Mesenchymal stem cell (in vitro differentiated cells and primary cell): ENCODE results near the gene ZNF12. TPM values are rescaled to one million over a fixed set of nuclear protein-coding genes. Genes with fewer than 3 reads are reported as not detected.
"Not testable (repeated sequence)": the region's sequence is repeated elsewhere in the genome, so short reads cannot be mapped to it uniquely, and the experiment has no call there.

Experiments
- DNase-seq: peaks from one replicate; pipeline ENCODE4 v3.0.0-alpha.2; 2013
- H2AFZ ChIP-seq: one replicate; pipeline ENCODE4 v1.6.1; 2013; ENCODE audit warnings: low read depth, mild to moderate bottlenecking, control low read depth, inconsistent platforms, low read length, moderate library complexity
- H2AK5ac ChIP-seq: 2 replicates; pipeline ENCODE4 v1.6.1; 2013; ENCODE audit warnings: low read length, moderate library complexity, mild to moderate bottlenecking, inconsistent platforms; ENCODE audit not compliant: severe bottlenecking
- H2BK120ac ChIP-seq: one replicate; pipeline ENCODE4 v1.6.1; 2013; ENCODE audit warnings: low read depth, mild to moderate bottlenecking, inconsistent platforms, low read length, moderate library complexity
- H2BK12ac ChIP-seq, 2 experiments: one replicate each; pipeline ENCODE4 v1.6.1; 2013; ENCODE audit warnings: inconsistent platforms in 2 of 2, low read length in 2 of 2, mild to moderate bottlenecking in 2 of 2, moderate library complexity in 2 of 2, control low read depth in 1 of 2
- H2BK15ac ChIP-seq: one replicate; pipeline ENCODE4 v1.6.1; 2013; ENCODE audit warnings: mild to moderate bottlenecking, low read depth, inconsistent platforms; ENCODE audit not compliant: poor library complexity, severe bottlenecking
- H2BK5ac ChIP-seq: 2 replicates; pipeline ENCODE4 v1.6.1; 2013; ENCODE audit warnings: low read depth, mild to moderate bottlenecking, low read length, control low read depth, inconsistent platforms; ENCODE audit not compliant: poor library complexity, severe bottlenecking
- H3K14ac ChIP-seq, 2 experiments: one replicate each; pipeline ENCODE4 v1.6.1; 2013; ENCODE audit warnings: inconsistent platforms in 2 of 2, low read length in 2 of 2, control low read depth in 1 of 2, mild to moderate bottlenecking in 1 of 2, moderate library complexity in 1 of 2
- H3K18ac ChIP-seq, 2 experiments: one replicate each; pipeline ENCODE4 v1.6.1; 2013; ENCODE audit warnings: inconsistent platforms in 2 of 2, low read length in 2 of 2, control low read depth in 1 of 2, low read depth in 1 of 2, mild to moderate bottlenecking in 1 of 2
- H3K23ac ChIP-seq, 2 experiments: one replicate each; pipeline ENCODE4 v1.6.1; 2013; ENCODE audit warnings: inconsistent platforms in 2 of 2, low read length in 2 of 2, mild to moderate bottlenecking in 2 of 2, moderate library complexity in 2 of 2, control low read depth in 1 of 2
- H3K27ac ChIP-seq: 2 replicates; pipeline ENCODE4 v1.5.1; 2013; ENCODE audit warnings: mild to moderate bottlenecking, moderate library complexity, low read length, control low read depth, inconsistent platforms; ENCODE audit not compliant: poor library complexity, severe bottlenecking
- H3K27me3 ChIP-seq, 2 experiments: 2 replicates each; pipeline versions ENCODE4 v1.6.1 to v1.7.0; 2013; ENCODE audit warnings: low read length in 2 of 2, mild to moderate bottlenecking in 2 of 2, moderate library complexity in 2 of 2, control low read depth in 1 of 2, inconsistent platforms in 1 of 2; ENCODE audit not compliant: control insufficient read depth in 1 of 2, insufficient read depth in 1 of 2
- H3K36me3 ChIP-seq, 2 experiments: 2 replicates each; pipeline versions ENCODE4 v1.6.1 to v1.7.0; 2013; ENCODE audit warnings: low read length in 2 of 2, control low read depth in 1 of 2, inconsistent platforms in 1 of 2, low read depth in 1 of 2, mild to moderate bottlenecking in 1 of 2; ENCODE audit not compliant: insufficient read depth in 2 of 2, control insufficient read depth in 1 of 2
- H3K4ac ChIP-seq, 2 experiments: one replicate each; pipeline ENCODE4 v1.6.1; 2013; ENCODE audit warnings: inconsistent platforms in 2 of 2, low read length in 2 of 2, mild to moderate bottlenecking in 2 of 2, moderate library complexity in 2 of 2, control low read depth in 1 of 2, low read depth in 1 of 2
- H3K4me1 ChIP-seq: 2 replicates; pipeline ENCODE4 v1.6.1; 2013; ENCODE audit warnings: low read depth, low read length, control low read depth; ENCODE audit not compliant: control insufficient read depth, insufficient read depth
- H3K4me2 ChIP-seq: 2 replicates; pipeline ENCODE4 v1.6.1; 2013; ENCODE audit warnings: low read length, mild to moderate bottlenecking, inconsistent platforms; ENCODE audit not compliant: poor library complexity, severe bottlenecking
- H3K4me3 ChIP-seq, 2 experiments: 2 replicates each; pipeline versions ENCODE4 v1.5.1 to v1.7.0; 2013; ENCODE audit warnings: low read length in 2 of 2, mild to moderate bottlenecking in 2 of 2, control low read depth in 1 of 2, low read depth in 1 of 2; ENCODE audit not compliant: insufficient read depth in 1 of 2
- H3K79me1 ChIP-seq: replicated peaks from 2 replicates; pipeline ENCODE4 v1.6.1; 2013; ENCODE audit warnings: mild to moderate bottlenecking, control low read depth, low read length, inconsistent platforms; ENCODE audit not compliant: poor library complexity, severe bottlenecking
- H3K9ac ChIP-seq: 2 replicates; pipeline ENCODE4 v1.7.0; 2013; ENCODE audit warnings: mild to moderate bottlenecking, low read length, moderate library complexity
- H3K9me3 ChIP-seq: 2 replicates; pipeline ENCODE4 v1.7.0; 2013; ENCODE audit warnings: mild to moderate bottlenecking, low read length; ENCODE audit not compliant: control insufficient read depth
- H4K8ac ChIP-seq: one replicate; pipeline ENCODE4 v1.6.1; 2013; ENCODE audit warnings: inconsistent platforms, mild to moderate bottlenecking, low read length, moderate library complexity
- H4K91ac ChIP-seq: one replicate; pipeline ENCODE4 v1.6.1; 2013; ENCODE audit warnings: mild to moderate bottlenecking, low read length, inconsistent platforms
- WGBS: methylation state at CpG from one replicate; pipeline ENCODE4 v1.1.7; 2013; ENCODE audit warnings: mixed read lengths; 5-methylcytosine and 5-hydroxymethylcytosine counted together
- polyA plus RNA-seq, 2 experiments: library from polyadenylated mRNA; stranded (reverse); fragments of 200-250 nt; gene quantifications; one replicate each; pipeline ENCODE4 v1.2.3, GENCODE V29; 2013

The ZNF12 gene
- polyA plus RNA-seq (2013, experiment 1 of 2) = 8.9 TPM
- 9.4 TPM for polyA plus RNA-seq (2013, experiment 2 of 2)

DNA sequence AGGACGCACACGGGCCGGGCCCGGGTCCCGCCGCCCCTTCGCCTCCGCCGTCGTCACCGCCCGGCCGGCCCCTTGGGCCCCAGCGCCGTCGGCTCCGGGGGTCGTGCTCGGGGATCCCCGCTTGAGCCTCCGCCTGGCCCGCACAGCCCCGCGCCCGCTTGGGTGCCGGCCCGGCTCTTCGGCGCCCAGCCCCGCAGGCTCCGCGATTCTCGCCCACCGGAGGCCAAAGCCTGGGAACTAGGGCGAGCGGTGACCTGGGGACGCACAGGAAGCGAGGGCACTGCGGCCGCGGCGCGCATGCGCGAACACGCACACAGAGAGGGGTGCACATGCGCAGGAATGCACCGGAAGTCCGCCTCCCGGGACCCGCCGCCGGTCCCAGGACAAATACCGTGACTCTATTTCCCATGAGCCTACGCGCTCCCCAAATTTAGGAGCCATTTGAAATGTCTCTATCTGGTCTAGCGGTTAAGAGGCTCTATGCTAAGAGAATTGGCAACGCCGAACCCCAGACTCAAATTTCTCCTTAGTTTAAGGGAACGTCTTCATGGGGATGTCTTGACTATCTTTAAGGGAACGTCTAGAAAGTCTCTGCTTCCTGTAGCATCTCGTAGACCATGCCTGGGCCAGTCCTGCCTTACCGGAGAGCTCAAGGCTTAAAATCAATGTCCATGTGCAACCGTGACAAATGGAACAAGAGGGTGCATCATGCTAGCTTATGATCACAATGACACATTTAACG lies at the start of gene ZNF12:
Gene ZNF12 (minus strand): TSS at position 282 of the 742 bp plus-strand sequence. CDS start 1,774 bp downstream, outside the sequence.
- Histone ChIP-seq H2AK5ac (peak within 1 kb of the TSS; percentile 47), H3K14ac (peak within 1 kb of the TSS; percentile 79 to 80), H2BK12ac (peak within 1 kb of the TSS; percentile 15 to 19), H4K91ac (peak within 1 kb of the TSS; percentile 84), H3K9ac (peak within 1 kb of the TSS; percentile 96), H3K4ac (peak within 1 kb of the TSS; percentile 92 to 98), H2BK15ac (peak within 1 kb of the TSS; percentile 46), H3K4me3 (peak within 1 kb of the TSS; percentile 90 to 95), H2AFZ (peak within 1 kb of the TSS; percentile 88), H3K27me3 (no peaks in the 10 kb centered on the region), H4K8ac (peak within 1 kb of the TSS; percentile 97), H3K23ac (no peak within 1 kb of the TSS), H3K9me3 (peaks cover 27% of the 10 kb centered on the region), H3K4me1 (peaks cover 1% of the 10 kb centered on the region), H3K27ac (peak within 1 kb of the TSS; percentile 70), H3K79me1 (peaks cover 9% of the 10 kb centered on the region), H3K18ac (peak within 1 kb of the TSS; percentile 90 to 95), H3K4me2 (peak within 1 kb of the TSS; percentile 86), H2BK5ac (peak within 1 kb of the TSS; percentile 67), H3K36me3 (peaks cover 26% of the 10 kb centered on the region in 2 experiments), H2BK120ac (peak within 1 kb of the TSS; percentile 75)
- peak; percentile 91 for DNase-seq
- WGBS = 2% methylated on average over 64 of the region's 65 CpGs

DNA sequence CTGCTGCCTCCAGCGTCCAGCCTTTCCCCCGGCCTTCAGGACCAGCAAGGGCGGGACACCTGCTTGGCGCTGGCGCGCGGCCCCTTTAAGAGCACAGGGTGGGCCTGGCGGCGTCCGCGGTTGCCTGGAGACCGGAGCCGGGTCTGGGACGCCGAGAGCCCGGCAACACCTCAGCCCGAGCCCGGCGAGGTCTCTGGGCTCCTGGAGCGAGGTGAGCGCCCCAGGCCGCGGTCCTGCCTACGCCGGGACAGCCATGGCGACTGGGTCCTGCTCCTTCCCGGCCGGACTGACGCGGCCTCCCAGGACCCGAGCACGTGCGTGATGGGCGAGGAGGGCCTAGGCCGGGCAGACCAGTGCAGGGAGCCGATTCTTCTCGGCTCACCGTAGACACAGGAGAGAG lies 47.2 kb upstream of the ZNF12 start, which contains the start of gene RSPH10B2:
Gene RSPH10B2 (plus strand): TSS at position 140 of the 400 bp plus-strand sequence. CDS start 3,575 bp downstream, outside the sequence.
- not testable (repeated sequence) for H3K23ac ChIP-seq, H3K36me3 ChIP-seq, H4K8ac ChIP-seq, H2AFZ ChIP-seq, H3K14ac ChIP-seq, H2BK120ac ChIP-seq, H3K4me1 ChIP-seq, H3K4me2 ChIP-seq, H2BK15ac ChIP-seq, H2BK12ac ChIP-seq, H3K9me3 ChIP-seq, H2AK5ac ChIP-seq, H3K9ac ChIP-seq, H2BK5ac ChIP-seq, H3K4me3 ChIP-seq, H4K91ac ChIP-seq, DNase-seq, H3K27me3 ChIP-seq, H3K79me1 ChIP-seq, H3K27ac ChIP-seq, H3K18ac ChIP-seq, H3K4ac ChIP-seq
- WGBS = 10% methylated on average over 10 of the region's 38 CpGs

DNA sequence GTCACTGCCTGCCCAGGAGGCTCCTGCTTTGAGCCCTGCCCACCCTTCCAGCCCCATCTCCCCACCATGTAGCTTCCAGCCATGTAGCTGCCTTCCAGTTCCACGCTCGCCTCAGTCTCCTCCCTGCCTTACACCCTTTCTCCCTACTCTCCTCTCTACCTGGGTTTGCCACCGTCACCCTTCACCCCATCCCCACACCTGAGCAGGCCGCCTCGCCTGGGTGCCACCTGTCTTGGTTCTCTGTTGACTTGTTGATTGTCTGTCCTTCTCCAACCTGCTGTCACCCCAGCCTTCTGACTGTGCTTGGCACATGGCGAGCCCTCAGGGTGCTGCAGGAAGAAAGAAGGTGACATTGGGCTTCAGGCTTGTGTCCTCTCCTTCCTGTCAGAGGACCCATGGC lies 43.4 kb upstream of the ZNF12 start:
- H3K23ac ChIP-seq, DNase-seq: not testable (repeated sequence)
- whole genome bisulfite sequencing = no CpG with 5 or more reads among the region's 6 CpGs

DNA sequence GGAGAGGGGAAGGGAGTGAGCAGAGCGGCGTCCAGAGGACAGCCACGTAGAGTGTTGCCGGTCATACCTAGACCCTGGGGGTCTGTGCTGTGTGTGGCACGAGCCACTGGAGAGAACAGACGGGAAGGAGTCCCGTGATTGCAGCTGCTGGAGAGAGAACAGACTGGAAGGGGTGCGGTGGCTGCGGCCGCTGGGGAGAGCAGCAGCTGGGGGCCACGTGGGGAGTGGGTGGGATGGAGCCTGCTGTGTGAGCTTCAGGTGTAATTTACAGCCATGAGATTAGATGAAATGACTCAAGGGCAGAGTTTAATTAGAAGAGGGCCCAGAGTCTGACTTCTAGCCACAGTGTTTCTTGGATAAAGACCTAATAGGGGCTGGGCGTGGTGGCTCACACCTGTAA lies 42.6 kb upstream of the ZNF12 start:
- not testable (repeated sequence) for H3K23ac ChIP-seq, H3K4me3 ChIP-seq, H3K18ac ChIP-seq, H3K27ac ChIP-seq, H2AK5ac ChIP-seq, H2BK120ac ChIP-seq, H3K27me3 ChIP-seq, H3K4me2 ChIP-seq, H2AFZ ChIP-seq, H3K4me1 ChIP-seq, H2BK5ac ChIP-seq, H3K36me3 ChIP-seq, H4K8ac ChIP-seq, DNase-seq, H3K79me1 ChIP-seq, H3K9ac ChIP-seq, H3K14ac ChIP-seq, H2BK12ac ChIP-seq, H3K9me3 ChIP-seq, H3K4ac ChIP-seq, H2BK15ac ChIP-seq, H4K91ac ChIP-seq
- WGBS = no CpG with 5 or more reads among the region's 12 CpGs

More for the DNA sequence above, 43.4 kb upstream of the ZNF12 start:
- not testable (repeated sequence) for H4K91ac ChIP-seq, H3K27me3 ChIP-seq, H3K9ac ChIP-seq, H3K4me3 ChIP-seq, H3K27ac ChIP-seq, H2AFZ ChIP-seq, H4K8ac ChIP-seq, H2BK12ac ChIP-seq, H3K18ac ChIP-seq, H3K4me2 ChIP-seq, H2BK5ac ChIP-seq, H2BK120ac ChIP-seq, H3K4ac ChIP-seq, H2AK5ac ChIP-seq, H2BK15ac ChIP-seq, H3K14ac ChIP-seq, H3K9me3 ChIP-seq, H3K36me3 ChIP-seq, H3K4me1 ChIP-seq, H3K79me1 ChIP-seq
